H1 (cell line): Measurements from ENCODE around the gene BSN. TPM values are rescaled to one million over a fixed set of nuclear protein-coding genes. Genes with fewer than 3 reads are reported as not detected.

Source experiments
- KDM4A ChIP-seq: IDR thresholded peaks from one replicate; pipeline ENCODE4 v1.7.1; 2012; ENCODE audit warnings: low read depth, mild to moderate bottlenecking, moderate library complexity, low read length, inconsistent platforms; ENCODE audit not compliant: severe bottlenecking
- NANOG ChIP-seq: IDR thresholded peaks from 2 replicates; pipeline ENCODE4 v1.6.1; 2011; ENCODE audit warnings: low read length, low read depth, mild to moderate bottlenecking, inconsistent platforms; ENCODE audit not compliant: insufficient read depth, poor library complexity, severe bottlenecking
- TBP ChIP-seq: IDR thresholded peaks from 2 replicates; pipeline ENCODE4 v1.6.1; 2011; ENCODE audit warnings: low read depth, low read length, improper control_type of control experiment
- polyA plus RNA-seq, 7 experiments: library from polyadenylated mRNA; depleted of rRNA in 3 of 7; stranded (reverse) in 5 of 7; unstranded in 2 of 7; fragments of >200 nt in 5 of 7; fragments of 200-250 nt in 2 of 7; gene quantifications; 1 replicate in 5 of 7; 2 replicates in 1 of 7; 4 replicates in 1 of 7; pipeline versions ENCODE4 v1.2.1 to v1.2.3, GENCODE V29; 2011 to 2013; ENCODE audit warnings: missing spikeins in 2 of 7, mixed read lengths in 2 of 7
- total RNA-seq: library from RNA; stranded (reverse); fragmentation: NEBNext Ultra II Directional; extraction: Animal tissue kit (Norgen Biotek cat#: 25700); gene quantifications from 2 replicates; pipeline ENCODE4 v1.2.1, GENCODE V29; 2021

The BSN gene
- total and polyA plus RNA-seq, 2 of the 8 experiments (the other 6 are each of a cell fraction or from before 2014, with no cell fraction given), result 0.60 to 3.0 TPM

GRCh38 chr3:49652218-49652902 lies 98.1 kb downstream of the BSN start (continued):
- TF ChIP-seq TBP (no peak), KDM4A (no peak), NANOG (no peak)
